ENCODE results near the gene COPG2. TPM values are rescaled to one million over a fixed set of nuclear protein-coding genes. Genes with fewer than 3 reads are reported as not detected.

Gene COPG2
- total RNA-seq, 1 experiment from 2014 or later: 77.7 TPM

GRCh38 chr7:130701650-130702049, 33.1 kb upstream of the COPG2 start:
- Histone ChIP-seq H3K23ac (ENCODE audit: insufficient read length, low read depth, low read length) (no peak overlapping the region), H3T11ph (ENCODE audit: low read length) (no peak overlapping the region), H4K91ac (ENCODE audit: insufficient read length, low read depth, low read length) (no peak overlapping the region), H3K4ac (ENCODE audit: low read depth, low read length) (no peak overlapping the region), H3K9ac (ENCODE audit: extremely low read depth, insufficient read length, low read length) (no peak overlapping the region), H2AK5ac (ENCODE audit: insufficient read length, low read length) (no peak overlapping the region), H2AFZ (ENCODE audit: low read length) (no peak overlapping the region), H3K27me3 (ENCODE audit: insufficient read depth, low read length) (no peaks in the 10 kb centered on the region), H3K9me3 (ENCODE audit: control insufficient read depth, low read depth, low read length) (no peaks in the 10 kb centered on the region), H2BK15ac (ENCODE audit: low read depth, low read length) (no peak overlapping the region), H3K14ac (ENCODE audit: insufficient read depth, low read length) (no peak overlapping the region), H2BK120ac (ENCODE audit: low read depth, low read length, poor library complexity, severe bottlenecking) (no peak overlapping the region), H3K4me2 (ENCODE audit: insufficient read depth, insufficient read length, low read length) (no peak overlapping the region), H4K20me1 (ENCODE audit: control insufficient read depth, insufficient read depth, insufficient read length) (no peaks in the 10 kb centered on the region), H3K27ac (ENCODE audit: insufficient read length, low read depth, low read length) (no peak overlapping the region), H3K56ac (ENCODE audit: insufficient read length, low read depth, low read length) (no peak overlapping the region), H2BK20ac (ENCODE audit: low read depth, low read length, poor library complexity, severe bottlenecking) (no peak overlapping the region), H4K5ac (ENCODE audit: insufficient read length, low read depth, low read length) (no peak overlapping the region), H3K18ac (ENCODE audit: insufficient read length, low read depth, low read length) (no peak overlapping the region), H3K23me2 (ENCODE audit: insufficient read length, low read depth, low read length, poor library complexity, severe bottlenecking) (no peaks in the 10 kb centered on the region), H4K8ac (replicated peaks; ENCODE audit: insufficient read length, low read depth, low read length) (no peak overlapping the region), H2BK5ac (ENCODE audit: insufficient read length, low read length) (no peak overlapping the region), H3K79me2 (ENCODE audit: insufficient read depth, low read length) (no peaks in the 10 kb centered on the region), H2BK12ac (ENCODE audit: insufficient read length, low read depth, low read length) (no peak overlapping the region), H3K79me1 (ENCODE audit: insufficient read depth, low read depth, low read length, poor library complexity, severe bottlenecking) (no peaks in the 10 kb centered on the region), H3K4me1 (ENCODE audit: insufficient read depth, low read length) (no peaks in the 10 kb centered on the region)
- DNase-seq: no peak
- Mint-ChIP-seq H3K36me3 (ENCODE audit: insufficient read depth in 1 of 3, low read depth in 3 of 3) (no peaks in the 10 kb centered on the region), H3K4me3 (no peak overlapping the region), H3K27ac (no peak overlapping the region), H3K27me3 (ENCODE audit: low read depth) (no peaks in the 10 kb centered on the region), H3K9me3 (peaks cover 4 to 6% of the 10 kb centered on the region in 2 experiments), H3K4me1 (no peaks in the 10 kb centered on the region)
- TF ChIP-seq CTCF (conservative IDR thresholded peaks at IDR 0.05): no peak
- WGBS (ENCODE audit: extremely low coverage, insufficient read length, low lambda C conversion rate): no CpG with 5 or more reads among the region's 2 CpGs
